HG03196 (cell line): ENCODE results near the gene HOXC4.
"Not testable (repeated sequence)": the region's sequence is repeated elsewhere in the genome, so short reads cannot be mapped to it uniquely, and the experiment has no call there.

Source experiments
- ATAC-seq: cut with Tn5 transposase; IDR thresholded peaks from one replicate; pipeline ENCODE4 v1.9.1; 2021; ENCODE audit not compliant: unreplicated experiment

The HOXC4 gene

DNA sequence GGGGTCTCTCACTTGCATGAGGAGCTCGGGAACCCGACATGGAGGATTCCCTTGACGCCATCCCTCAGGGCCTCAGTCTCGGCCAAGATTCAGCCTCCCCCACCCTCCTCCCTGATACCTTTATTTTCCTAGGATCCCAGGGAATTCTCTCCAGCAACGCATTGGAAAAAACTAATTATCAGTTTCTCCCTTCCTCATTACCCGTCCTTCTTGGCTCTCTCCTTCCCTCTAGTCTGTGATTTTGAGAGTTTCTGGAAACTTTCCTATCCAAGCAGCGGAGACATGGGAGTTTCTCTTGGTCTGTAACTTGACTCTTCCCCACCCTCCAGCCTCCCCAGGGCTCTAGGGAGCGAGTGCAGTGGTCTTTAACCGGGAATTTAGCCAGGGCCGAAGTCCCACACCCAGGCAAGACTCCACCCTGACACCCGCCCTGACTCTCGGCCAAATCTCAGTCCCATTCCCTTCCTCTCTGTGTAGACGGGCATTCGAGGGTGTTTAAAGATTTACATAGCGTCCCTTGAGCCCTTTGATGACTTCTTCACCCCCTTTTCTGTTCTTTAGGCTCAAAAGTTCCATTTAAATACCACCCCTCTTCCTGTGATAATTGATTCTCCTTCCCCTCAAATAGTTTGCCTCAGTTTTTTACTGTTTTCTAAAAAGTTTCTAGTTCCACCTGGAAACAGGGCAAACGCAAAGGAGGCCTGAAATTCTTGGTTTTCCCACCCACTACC, 14.1 kb upstream of the HOXC4 start:
- ATAC-seq = no peak

DNA sequence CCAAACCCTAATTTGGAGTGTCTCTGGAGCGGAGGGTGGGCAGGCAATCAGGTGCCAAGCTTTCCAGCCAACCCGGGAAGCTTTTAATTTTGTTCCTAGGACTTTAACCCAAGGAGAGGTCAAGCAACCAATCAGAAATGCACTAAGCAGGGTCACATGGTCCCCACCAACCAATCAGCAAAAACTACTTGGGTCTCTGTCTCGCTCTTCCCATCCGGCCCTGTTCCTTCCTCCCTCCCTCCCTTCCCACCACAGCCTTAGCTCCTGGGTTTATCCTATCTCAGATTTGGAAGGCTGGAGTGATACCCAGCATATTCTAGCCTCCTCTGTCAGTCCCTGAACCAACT, 13.5 kb upstream of the HOXC4 start:
- ATAC-seq = no peak

DNA sequence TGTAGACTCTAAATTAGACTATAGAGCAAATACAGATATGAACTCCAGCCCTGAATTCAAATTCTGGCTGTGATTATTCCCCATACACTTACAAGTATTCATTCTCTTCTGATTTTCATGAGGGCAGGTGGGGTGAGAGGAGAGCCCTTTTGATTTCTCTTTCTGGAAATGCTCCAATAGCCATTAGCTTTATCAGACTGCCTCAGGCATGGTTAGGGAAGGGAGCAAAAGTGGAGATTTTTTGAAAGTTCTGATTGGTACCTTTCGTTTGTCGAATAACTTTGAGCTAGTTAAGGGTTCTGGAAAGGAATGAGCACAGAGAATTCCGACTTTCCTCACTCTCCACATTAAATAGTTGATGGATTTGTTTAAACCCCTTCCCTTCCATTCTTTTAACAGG, 13.0 kb upstream of the HOXC4 start:
- no peak for ATAC-seq

DNA sequence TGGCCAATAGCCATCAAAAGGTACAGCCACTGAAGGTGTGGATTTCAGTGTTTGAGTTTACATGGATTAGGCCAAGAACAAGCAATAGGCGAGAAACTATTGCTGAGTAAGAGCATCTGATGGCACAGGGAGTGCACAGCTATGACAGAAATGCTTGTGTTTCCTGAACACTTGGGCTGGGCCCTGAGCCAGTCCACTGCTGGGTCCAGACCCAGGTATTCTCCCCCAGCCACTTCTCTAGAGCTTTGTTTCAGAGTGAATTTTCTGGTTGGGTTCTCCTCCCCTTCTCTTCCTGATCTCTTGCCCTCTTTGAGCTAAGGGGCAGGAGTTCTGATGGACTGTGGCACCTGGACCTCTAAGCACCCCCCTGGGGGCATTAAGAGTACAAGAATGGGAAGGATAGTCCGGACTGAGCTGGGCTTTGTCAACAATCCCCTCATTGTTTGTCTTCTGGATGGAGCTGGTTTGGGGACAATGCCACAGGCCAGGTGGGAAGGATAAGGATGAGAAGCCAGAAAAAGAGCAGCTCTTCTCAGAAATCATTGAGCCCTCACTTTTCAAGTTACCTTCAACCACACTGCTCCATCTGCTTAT, 12.4 kb upstream of the HOXC4 start:
- no peak for ATAC-seq

DNA sequence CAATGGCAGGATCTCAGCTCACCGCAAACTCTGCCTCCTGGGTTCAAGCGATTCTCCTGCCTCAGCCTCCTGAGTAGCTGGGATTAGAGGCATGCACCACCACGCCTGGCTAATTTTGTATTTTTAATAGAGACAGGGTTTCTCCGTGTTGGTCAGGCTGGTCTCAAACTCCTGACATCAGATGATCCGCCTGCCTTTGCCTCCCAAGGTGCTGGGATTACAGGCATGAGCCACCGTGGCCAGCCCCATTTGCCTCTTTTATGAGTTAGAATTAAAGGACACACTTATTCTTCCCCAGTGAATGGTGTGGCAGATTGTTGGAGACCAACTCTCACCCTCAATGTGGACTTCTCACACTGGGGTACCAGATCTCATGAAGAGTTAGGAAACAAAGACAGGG, 11.6 kb upstream of the HOXC4 start:
- not testable (repeated sequence) for ATAC-seq

DNA sequence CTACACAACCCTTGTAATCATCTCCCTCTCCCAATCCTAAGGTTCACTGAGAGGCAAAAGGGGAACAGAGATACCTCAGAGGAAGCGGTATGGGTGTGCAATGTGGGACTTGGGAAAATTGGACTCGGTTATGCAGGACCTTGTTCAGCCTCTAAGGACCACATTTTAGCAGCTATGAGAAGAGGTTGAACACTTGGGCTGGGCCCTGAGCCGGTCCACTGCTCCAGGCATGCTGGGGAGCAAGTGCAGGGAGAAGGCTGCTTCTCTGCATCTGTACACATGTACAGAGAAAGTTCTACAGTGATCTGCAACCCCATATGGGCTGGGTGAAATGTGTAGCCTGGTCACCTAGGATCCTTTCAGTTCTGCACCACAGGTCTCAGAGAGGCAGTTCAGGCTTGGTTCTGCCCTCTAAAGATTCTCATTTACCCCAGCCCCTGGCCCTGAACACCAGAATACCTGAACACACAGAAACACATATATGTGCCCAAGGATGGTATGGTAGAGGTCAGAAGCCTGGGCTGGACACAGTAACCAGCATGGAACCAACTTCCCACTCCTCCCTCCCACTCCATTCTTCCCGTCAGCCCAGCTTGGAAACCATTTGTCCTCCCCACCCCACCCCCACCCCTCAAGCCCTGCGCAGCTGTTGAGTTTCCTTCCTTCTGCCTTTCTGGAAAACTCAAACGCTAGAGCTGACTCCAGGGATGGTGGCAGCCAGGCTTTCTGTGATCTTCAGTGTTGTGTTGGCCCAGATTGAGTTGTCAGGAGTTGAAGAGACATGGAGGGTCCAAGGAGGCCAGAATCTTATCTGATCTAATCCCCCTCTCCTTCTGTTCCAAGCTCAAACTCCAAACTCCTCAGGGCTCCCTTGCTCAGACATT, 10.4 kb upstream of the HOXC4 start:
- ATAC-seq = no peak

DNA sequence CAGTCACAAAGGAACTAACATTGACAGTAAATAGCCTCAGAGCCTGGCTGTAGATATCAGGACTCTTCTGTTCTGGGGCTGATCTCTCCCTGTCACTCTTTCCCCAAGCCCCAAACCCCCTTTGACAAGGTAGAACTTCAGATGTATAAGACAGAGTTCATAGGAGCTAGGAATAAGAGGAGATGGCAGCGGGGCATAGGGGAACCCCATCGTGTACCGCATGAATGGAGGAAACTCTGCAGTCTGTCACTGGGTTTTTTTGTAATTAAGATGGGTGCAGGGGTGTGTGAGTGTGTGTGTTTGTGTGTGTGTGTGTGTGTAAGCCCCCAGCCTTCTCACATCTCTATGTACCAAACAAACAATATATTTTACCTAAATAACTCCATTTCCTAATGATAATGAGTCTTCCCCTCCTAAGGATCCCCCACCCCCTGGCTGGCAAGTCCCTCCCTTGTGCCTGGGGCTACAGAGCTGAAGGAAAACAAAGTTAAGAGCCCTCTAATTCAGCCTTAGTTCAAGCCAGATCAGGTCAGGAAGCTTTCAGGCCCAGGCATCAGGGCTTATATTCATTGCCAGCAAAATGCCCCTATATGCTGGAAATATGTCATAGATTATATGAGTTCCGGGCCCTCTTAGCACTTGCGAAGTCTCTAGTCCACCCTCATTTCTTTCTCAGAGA, 9.1 kb upstream of the HOXC4 start:
- ATAC-seq = no peak

DNA sequence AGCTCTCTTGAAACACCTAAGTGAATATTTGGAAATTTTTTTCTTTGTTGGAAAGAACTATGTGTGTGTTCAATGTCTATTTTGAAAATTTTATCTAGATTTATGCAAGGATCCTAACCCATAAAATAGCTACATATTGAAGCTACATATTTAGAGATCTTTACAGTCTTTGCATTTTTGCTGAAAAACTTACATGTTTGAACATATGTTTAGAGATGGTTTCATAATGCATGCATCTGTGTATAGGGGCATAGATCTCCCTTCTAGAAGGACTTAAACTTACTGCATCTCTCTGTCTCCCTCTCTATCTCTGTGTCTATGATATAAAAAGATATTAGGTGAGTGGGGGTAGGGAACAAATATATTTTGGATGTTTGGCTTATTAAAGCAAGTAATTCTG, 8.2 kb upstream of the HOXC4 start:
- no peak for ATAC-seq

DNA sequence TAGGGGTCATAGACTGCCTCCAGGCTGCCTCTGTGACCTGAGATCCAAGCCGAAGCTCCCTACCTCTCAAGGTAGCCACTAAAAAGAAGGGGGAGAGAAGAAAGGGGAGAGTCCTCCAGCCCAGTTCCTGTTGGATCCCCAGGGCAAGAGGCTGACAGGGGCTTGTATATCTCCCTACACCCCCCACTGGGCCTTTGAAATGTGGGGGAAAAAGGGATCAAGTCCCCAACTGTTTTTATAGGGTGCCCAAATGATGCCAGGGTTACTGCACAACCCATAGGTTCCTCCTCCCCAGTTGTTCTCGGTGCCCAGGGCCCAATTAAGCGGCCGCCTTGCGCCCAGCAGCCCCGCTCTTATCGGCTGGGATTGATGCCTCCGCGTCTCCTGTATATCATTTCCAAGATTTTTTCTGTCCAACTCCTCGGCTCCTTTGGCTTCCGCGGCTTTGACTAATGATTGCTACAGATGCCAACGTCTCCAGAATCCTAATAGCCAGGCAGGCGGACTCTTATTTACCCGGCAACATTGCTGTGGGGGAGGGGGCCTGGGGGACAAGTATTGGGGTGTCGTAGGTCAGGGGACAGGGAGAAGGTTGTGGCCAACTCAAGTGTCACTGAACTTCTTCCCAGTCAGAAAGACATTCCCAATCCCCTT, 7.6 kb upstream of the HOXC4 start:
- ATAC-seq = no peak

DNA sequence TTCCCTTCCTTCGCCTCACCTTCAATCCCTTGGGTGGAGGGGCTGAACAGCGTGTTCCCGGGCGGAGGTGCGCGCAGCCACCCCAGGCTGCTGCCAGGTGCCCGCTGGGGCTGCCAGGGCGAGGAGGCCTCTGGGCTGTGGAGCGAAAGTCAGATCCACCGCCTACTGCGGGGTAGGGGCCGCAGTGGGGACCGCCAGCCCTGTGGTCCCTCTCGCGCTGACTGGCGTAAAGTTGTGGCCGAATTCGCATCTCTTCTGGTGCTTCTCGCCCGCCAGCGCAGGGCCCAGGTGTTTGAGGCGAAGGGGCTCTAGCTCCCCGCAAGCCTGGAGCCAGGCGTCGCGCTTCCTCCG, 6.9 kb upstream of the HOXC4 start:
- ATAC-seq = no peak

DNA sequence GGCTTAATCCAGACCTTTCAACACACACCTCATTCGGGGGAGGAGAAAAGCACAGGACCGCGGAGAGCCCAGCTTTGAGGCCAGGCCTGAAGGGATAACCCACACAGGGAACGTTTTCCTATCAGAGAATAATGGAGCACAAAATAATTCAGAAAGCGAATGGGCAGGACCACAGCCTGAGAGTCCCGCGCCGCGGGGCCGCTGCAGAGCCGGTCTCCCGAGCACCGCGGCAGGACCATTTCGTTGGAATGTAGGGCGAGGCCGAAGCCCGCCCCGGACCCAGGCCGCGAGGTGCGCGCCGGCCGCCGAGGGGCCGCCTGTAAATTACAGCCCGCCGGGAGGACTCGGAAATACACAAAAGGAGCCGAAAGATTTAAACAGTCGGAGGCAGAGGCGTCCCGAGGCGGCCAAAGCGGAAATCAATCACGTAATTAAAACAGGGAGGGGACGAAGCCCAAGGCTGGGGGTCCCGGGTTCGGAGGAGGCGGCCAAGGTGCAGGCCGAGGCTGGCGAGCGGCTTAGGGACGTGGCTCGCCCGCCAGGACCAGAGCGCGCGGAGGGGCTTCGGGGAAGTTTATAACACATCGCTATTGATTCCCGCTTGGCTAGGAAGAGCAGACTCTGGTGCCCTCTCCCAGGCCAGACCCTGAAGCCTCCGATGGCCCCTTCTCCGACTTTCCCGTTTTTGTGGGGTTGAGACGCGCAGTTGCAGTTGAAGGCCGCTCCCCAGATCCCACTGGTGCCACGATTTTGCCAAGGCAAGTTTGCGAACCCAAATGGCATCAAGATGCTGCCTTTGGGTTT, 6.3 kb upstream of the HOXC4 start:
- ATAC-seq = no peak

DNA sequence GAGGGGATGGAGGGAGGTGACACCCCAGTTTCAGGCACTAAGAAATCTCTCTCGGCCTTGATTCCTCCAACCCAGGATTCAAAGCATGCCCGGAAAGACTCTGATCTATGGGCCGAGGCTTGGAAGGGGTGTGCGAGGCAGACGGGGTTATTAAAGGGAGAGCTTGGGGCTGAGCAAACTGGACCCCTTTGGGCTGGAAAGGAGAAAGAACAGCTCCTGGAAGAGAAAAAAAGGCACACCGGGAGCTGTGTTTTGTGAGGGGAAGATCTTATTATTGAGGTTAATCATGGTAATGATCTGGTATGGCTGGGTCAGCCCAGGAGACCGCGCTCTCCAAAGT, 5.7 kb upstream of the HOXC4 start:
- ATAC-seq = no peak

DNA sequence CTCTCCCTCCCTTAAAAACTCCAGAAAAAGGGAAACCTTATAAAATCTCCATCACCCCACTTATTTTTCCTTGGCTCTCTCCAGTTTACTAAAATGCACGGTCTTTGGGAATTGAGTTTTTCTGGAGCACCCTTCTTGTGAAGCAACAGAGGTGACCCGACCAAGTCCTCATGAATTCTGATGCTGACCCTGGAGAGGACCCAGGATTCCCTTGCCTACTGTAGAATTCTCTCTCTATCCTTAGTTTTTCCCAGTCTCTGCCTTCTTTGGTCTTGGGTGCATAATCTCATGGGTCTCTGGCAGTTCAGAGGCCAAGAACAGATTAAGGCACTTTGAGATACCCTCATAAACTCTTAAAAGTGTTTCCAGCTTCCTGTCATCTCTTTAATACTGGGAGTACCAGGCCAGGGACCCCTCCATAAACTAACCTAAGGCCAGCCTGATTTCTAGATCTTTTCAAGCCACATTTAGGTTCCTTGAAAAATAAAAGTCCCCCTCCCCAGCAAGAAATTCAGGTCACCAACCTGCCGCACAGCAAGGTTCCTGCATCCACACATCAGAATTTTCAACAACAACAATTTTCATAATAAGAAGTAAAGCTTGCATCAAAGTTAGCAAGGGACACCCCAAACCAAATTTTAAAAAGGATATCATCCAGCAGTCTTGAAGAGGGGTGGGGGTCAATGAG, 5.1 kb upstream of the HOXC4 start:
- no peak for ATAC-seq

DNA sequence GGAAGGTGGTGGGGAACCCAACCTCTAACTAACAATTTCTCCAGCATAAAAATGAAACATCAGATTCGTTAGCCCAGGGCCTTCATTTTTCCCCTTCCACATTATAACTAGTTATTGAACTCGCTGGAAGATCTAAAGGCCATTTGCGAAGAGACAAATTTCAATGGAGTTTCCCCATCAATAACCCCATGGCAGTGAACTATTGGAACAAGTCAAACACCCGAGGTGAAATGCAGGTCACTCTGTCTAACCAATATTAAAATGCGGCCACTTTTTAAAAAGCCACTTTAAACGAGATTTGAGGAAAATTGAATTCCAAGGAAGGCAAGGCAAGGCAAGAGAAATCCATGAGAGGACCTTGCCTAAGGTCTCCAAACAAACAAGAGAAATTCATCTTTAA, 4.5 kb upstream of the HOXC4 start:
- no peak for ATAC-seq

DNA sequence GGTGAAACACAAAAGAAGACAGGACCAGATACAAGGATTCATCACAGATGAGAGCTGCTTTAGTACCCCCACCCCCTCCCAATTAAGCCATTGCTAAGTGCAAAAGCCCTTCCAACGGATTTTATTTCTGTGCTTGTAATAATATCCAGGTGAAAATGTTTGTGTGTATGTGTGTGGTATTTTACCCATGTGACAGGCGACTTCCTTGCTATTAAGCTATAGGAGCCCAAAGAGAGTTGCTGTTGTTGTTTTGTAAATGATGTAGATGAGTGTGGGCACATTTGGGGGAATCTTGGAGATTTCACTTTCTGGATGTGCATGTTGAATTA, 3.2 kb upstream of the HOXC4 start:
- ATAC-seq = no peak

DNA sequence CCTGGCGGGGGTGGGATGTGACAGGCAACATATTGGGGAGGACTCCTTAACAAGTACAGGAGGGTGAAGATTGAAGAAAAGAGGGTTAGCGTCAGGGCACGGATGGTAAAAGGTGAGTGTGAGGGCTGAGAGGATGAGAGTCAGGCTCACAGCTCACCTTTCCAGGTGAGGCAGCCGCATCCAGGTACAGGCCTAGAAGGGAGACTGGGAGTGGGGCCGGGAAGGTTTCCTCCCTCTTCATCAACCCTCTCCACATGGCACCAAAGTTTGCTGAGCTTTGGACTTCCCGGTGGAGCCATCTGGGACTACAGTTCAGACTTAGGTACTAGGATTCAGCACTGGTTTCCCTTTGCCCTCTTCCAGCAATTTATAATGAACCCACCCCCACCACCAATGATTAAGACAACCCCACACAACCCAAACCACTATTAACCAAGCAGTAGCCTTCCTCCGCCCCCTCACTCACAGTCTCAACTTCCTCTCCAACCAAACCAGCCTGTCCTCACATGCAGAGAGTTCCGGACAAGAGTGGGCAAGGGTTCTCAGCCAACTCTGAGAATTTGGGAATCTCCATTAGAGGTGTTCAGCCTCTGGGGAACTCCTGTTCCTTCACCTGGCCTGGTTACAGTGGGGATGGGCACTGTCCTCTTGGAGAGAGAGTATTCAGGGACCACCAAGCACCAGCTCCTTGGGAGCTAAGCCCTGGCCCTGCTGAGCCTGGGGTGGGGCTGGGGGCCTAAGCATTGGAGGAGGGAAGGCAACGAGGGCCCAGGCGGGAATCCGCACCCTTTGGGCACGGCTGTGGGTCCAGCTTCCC, 2.4 kb upstream of the HOXC4 start:
- no peak for ATAC-seq

DNA sequence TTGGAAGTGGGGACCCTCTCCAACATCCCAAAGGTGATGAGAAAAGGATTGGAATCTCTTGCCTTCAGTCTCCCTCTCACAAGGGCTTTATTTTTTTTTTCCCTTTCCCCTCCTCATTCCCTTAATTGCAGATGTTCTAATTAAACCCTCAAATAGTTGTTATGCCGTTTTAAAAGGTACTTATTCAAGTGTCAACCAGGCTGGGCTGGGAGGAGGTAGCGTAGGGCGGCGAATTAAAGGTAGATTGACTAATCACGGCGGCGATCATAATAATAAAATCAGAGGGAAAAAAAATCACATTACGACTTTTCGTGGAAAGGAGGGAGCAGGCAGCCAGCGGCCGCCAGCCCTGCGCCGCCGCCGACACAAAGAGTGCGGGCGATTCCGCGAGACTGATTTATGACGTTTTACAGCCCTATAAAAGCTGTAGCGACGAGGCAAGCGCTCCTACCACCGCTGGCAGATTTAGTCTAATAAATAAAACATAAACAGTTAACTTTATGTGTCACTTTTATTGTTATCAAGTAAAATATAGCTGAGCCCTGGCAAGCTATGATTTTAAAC, 1.7 kb upstream of the HOXC4 start:
- ATAC-seq = no peak

DNA sequence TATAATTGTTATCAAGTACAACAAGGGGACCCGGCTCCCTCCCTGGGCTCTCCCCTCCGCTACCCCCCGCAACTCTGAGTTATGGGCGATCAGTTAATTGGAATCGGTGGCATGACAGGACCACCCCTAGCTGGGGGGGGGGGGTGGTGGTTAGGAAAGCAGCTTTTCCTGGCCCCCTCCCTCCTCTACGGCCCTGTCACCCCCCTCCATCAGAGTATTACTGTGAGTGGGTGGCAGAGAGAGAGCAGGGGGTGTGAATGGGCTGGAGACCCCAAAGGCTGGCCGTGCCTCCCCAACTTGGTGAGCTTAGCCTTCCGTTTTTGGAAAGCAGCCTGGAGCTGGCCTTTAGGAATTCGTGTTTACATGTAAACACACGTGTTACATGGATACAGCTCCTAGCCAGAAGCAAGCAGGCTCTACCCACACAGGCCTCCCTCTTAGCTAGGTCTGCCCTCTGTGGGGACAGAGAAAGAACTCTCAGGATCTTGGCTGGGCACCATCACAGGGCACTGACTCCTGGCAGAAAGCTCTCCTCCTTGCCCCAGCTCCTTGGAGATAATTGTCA, 1.1 kb upstream of the HOXC4 start:
- ATAC-seq = no peak
